Mesothelial cell of epicardium (in vitro differentiated cells): ENCODE data around the gene C14orf132. TPM values are rescaled to one million over a fixed set of nuclear protein-coding genes. Genes with fewer than 3 reads are reported as not detected.
A peak's percentile ranks its signal among the peaks of the same experiment; 100 is the strongest.

ENCODE experiments used
- DNase-seq, 2 experiments: peaks; one replicate each; pipeline ENCODE4 v3.0.0; 2021; ENCODE audit warnings: low spot score in 2 of 2; ENCODE audit not compliant: unreplicated experiment in 2 of 2
- H3K27ac Mint-ChIP-seq: 2 replicates; pipeline ENCODE4 v1.8.0; 2021; ENCODE audit warnings: mixed read lengths
- H3K27me3 Mint-ChIP-seq: 2 replicates; pipeline ENCODE4 v1.8.0; 2021; ENCODE audit warnings: low read depth, mixed read lengths
- H3K36me3 Mint-ChIP-seq: 2 replicates; pipeline ENCODE4 v1.8.0; 2021; ENCODE audit warnings: mixed read lengths
- H3K4me1 Mint-ChIP-seq: 2 replicates; pipeline ENCODE4 v1.8.0; 2021; ENCODE audit warnings: mixed read lengths
- H3K4me3 Mint-ChIP-seq: 2 replicates; pipeline ENCODE4 v1.8.0; 2021; ENCODE audit warnings: mild to moderate bottlenecking, moderate library complexity, mixed read lengths
- H3K9me3 Mint-ChIP-seq: 2 replicates; pipeline ENCODE4 v1.8.0; 2021; ENCODE audit warnings: mixed read lengths
- total RNA-seq: library from RNA; stranded (reverse); gene quantifications from 3 replicates; pipeline ENCODE4 v1.2.1, GENCODE V29; 2021
- TF ChIP-seq, protein P1 (sequence below): fragments of 200-600 bp; sonication (generic); IDR thresholded peaks from one replicate; pipeline ENCODE4 v1.5.0; 2021; ENCODE audit warnings: antibody characterized with exemption; ENCODE audit not compliant: unreplicated experiment

C14orf132 gene
- total RNA-seq, 1 donor from 2014 or later: 40.6 TPM

DNA sequence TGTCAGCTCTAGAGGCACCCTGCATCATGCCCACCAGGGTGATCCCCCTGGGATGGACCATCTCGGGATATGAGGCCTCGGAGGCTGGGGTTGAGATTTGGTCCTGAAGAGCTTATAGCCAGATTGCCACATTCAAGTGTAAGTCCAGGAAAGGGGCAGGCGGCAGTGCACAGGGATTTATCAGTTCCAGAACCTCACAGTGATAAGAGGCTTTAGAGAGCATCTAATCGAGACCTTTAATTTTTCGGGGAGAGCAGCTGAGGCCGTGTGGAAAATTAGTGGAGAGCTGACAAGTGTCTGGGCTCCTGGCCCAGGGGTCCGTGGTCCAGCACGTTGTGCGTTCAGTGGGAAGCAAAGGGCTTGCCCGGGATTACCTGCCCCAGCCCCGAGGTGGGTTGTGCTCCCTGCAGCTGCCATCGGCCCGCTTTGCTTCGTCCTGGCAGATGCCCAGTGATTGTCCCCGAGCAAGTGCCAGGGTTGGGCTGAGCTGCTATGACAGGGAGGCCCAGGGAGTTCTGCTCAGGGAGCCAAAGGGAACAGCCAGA is 52.1 kb downstream of the C14orf132 start:
- H3K4me3 Mint-ChIP-seq: no peak overlapping the region
- peak in 1 of 2 experiments; percentile 24 for DNase-seq
- no peaks in the 10 kb centered on the region for H3K9me3 Mint-ChIP-seq
- peaks cover 11% of the 10 kb centered on the region for H3K36me3 Mint-ChIP-seq
- no peak overlapping the region for H3K27ac Mint-ChIP-seq
- H3K4me1 Mint-ChIP-seq: peaks cover 15% of the 10 kb centered on the region
- TF ChIP-seq, protein P1, sequence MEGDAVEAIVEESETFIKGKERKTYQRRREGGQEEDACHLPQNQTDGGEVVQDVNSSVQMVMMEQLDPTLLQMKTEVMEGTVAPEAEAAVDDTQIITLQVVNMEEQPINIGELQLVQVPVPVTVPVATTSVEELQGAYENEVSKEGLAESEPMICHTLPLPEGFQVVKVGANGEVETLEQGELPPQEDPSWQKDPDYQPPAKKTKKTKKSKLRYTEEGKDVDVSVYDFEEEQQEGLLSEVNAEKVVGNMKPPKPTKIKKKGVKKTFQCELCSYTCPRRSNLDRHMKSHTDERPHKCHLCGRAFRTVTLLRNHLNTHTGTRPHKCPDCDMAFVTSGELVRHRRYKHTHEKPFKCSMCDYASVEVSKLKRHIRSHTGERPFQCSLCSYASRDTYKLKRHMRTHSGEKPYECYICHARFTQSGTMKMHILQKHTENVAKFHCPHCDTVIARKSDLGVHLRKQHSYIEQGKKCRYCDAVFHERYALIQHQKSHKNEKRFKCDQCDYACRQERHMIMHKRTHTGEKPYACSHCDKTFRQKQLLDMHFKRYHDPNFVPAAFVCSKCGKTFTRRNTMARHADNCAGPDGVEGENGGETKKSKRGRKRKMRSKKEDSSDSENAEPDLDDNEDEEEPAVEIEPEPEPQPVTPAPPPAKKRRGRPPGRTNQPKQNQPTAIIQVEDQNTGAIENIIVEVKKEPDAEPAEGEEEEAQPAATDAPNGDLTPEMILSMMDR: no peak
- no peaks in the 10 kb centered on the region for H3K27me3 Mint-ChIP-seq

- TF ChIP-seq, protein P1: no peak
- H3K4me1 Mint-ChIP-seq: peaks cover 19% of the 10 kb centered on the region
- H3K4me3 Mint-ChIP-seq: no peak overlapping the region
- no peak for DNase-seq
- H3K27ac Mint-ChIP-seq: no peak overlapping the region
- peaks cover 10% of the 10 kb centered on the region for H3K36me3 Mint-ChIP-seq
- H3K27me3 Mint-ChIP-seq: no peaks in the 10 kb centered on the region
- no peaks in the 10 kb centered on the region for H3K9me3 Mint-ChIP-seq
Observed at GRCh38 chr14:96091941-96092411, 52.8 kb downstream of the C14orf132 start.

- TF ChIP-seq, protein P1: no peak
- Mint-ChIP-seq H3K4me3 (no peak overlapping the region), H3K27ac (no peak overlapping the region), H3K9me3 (no peaks in the 10 kb centered on the region), H3K36me3 (peaks cover 4% of the 10 kb centered on the region), H3K4me1 (peaks cover 19% of the 10 kb centered on the region), H3K27me3 (no peaks in the 10 kb centered on the region)
- DNase-seq: no peak
Observed at GRCh38 chr14:96092936-96093335, 53.8 kb downstream of the C14orf132 start.

DNA sequence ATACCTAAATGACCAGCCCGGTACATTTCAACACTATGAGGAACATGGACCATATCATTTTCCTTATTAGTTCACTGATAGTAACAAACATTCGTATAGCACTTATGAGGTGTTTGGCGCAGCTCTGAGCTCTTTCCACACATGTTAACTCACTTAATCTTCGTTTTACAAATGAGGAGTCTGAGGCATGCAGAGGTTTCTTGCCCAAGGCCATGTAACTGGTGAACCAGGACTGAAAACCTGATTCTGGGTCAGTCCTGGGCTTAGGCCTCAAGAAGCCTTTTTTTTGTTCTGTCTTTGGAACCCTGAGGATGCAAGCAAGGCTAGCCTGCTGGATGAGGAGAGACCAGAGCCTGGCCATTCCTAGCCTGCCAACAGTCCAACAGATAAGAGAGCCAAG is 55.0 kb downstream of the C14orf132 start:
- Mint-ChIP-seq H3K4me3 (no peak overlapping the region), H3K4me1 (peaks cover 19% of the 10 kb centered on the region), H3K36me3 (no peaks in the 10 kb centered on the region), H3K27ac (no peak overlapping the region), H3K9me3 (no peaks in the 10 kb centered on the region), H3K27me3 (no peaks in the 10 kb centered on the region)
- TF ChIP-seq, protein P1: no peak
- DNase-seq: no peak

GRCh38 chr14:96094656-96095055 is 55.5 kb downstream of the C14orf132 start:
- no peaks in the 10 kb centered on the region for H3K27me3 Mint-ChIP-seq
- H3K4me3 Mint-ChIP-seq: no peak overlapping the region
- H3K27ac Mint-ChIP-seq: no peak overlapping the region
- no peak for DNase-seq
- TF ChIP-seq, protein P1: no peak
- H3K36me3 Mint-ChIP-seq: no peaks in the 10 kb centered on the region
- peaks cover 19% of the 10 kb centered on the region for H3K4me1 Mint-ChIP-seq
- H3K9me3 Mint-ChIP-seq: no peaks in the 10 kb centered on the region
